ENCODE measurements around the gene CIPC. TPM values are rescaled to one million over a fixed set of nuclear protein-coding genes. Genes with fewer than 3 reads are reported as not detected.

CIPC gene
- polyA plus RNA-seq, 1 experiment, result 15.5 TPM

DNA sequence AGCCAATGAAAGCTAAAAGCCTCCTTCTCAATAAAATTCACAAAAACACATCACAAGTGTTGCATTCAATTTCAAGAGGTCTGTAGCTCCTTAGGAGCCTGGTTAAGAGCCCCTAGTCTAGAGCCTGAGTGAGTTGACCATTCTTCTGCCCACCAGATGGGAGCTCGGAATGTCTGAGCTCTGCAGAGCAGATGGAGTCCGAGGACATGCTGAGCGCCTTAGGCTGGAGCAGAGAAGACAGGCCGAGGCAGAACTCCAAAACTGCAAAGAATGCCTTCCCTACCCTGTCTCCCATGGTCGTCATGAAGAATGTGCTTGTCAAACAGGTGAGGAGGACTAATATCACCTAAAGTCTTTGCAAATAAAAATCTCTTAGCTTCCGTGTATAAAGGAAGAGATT is 11.6 kb downstream of the CIPC start:
- TF ChIP-seq, protein P1, sequence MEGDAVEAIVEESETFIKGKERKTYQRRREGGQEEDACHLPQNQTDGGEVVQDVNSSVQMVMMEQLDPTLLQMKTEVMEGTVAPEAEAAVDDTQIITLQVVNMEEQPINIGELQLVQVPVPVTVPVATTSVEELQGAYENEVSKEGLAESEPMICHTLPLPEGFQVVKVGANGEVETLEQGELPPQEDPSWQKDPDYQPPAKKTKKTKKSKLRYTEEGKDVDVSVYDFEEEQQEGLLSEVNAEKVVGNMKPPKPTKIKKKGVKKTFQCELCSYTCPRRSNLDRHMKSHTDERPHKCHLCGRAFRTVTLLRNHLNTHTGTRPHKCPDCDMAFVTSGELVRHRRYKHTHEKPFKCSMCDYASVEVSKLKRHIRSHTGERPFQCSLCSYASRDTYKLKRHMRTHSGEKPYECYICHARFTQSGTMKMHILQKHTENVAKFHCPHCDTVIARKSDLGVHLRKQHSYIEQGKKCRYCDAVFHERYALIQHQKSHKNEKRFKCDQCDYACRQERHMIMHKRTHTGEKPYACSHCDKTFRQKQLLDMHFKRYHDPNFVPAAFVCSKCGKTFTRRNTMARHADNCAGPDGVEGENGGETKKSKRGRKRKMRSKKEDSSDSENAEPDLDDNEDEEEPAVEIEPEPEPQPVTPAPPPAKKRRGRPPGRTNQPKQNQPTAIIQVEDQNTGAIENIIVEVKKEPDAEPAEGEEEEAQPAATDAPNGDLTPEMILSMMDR (IDR thresholded peaks at IDR 0.05; ENCODE audit: insufficient read depth, low read depth, low read length), result no peak
- no peaks in the 10 kb centered on the region for H3K27me3 ChIP-seq (ENCODE audit: control insufficient read depth, insufficient read depth, low read length)
- no peak overlapping the region for H3K4me3 ChIP-seq (ENCODE audit: low read depth, low read length)
- ChIA-PET POLR2A (no interaction called here), CTCF (interaction anchor here (0.7 to 7.7 kb wide), 4 partner anchors 11 to 39 kb away, joined by 3 to 62 read pairs (median 3); no protein-coding TSS in a partner anchor)
- no peak for DNase-seq (ENCODE audit: low read depth)
- H3K36me3 ChIP-seq (ENCODE audit: control insufficient read depth, insufficient read depth, low read length), result peaks cover 13% of the 10 kb centered on the region

DNA sequence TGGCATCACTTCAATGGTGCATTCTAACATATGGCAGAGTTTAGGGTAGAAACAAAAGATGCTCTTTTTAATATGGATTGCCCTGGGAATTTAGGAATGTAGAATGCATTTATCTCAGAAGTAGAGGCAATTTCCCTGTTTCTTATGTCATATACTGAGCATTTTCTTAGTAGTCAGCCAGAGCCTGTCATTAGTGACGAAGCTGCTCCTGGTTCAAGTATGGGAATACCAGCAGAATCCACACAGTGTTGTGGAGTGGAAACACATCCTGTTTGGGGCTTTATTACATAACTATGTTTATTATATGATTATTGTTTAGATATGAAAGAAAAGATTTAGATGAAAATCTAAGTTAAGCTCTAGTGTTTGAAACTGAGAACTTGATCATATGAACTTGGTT is 12.2 kb downstream of the CIPC start:
- DNase-seq (ENCODE audit: low read depth), result no peak
- TF ChIP-seq, protein P1 (IDR thresholded peaks at IDR 0.05; ENCODE audit: insufficient read depth, low read depth, low read length), result no peak
- Histone ChIP-seq H3K27me3 (ENCODE audit: control insufficient read depth, insufficient read depth, low read length) (no peaks in the 10 kb centered on the region), H3K4me3 (ENCODE audit: low read depth, low read length) (no peak overlapping the region), H3K36me3 (ENCODE audit: control insufficient read depth, insufficient read depth, low read length) (peaks cover 13% of the 10 kb centered on the region)
- CTCF ChIA-PET, result interaction anchor here (7.7 kb wide), 1 partner anchor 14 kb away, joined by 62 read pairs; no protein-coding TSS in a partner anchor
- POLR2A ChIA-PET, result no interaction called here

DNA sequence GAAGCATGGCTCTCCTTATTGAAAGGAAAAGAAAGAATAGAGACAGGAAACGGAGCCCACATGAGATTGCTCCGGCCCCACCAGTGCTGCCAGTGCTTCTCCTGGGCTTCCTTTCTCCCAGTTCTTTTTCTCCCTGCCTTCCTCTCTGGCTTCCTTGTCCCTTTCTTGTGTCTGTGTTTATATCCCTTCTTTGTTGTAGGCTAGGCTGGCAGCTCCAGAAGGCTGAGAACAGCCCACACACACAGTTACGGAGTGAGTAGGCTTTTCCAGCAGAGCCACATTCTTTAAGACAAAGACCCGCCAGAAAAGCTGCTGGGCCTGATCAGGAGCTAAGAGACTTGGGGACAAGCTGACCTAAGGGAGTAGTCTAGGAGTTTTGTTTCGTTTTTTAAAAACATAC is 13.0 kb downstream of the CIPC start:
- H3K27me3 ChIP-seq (ENCODE audit: control insufficient read depth, insufficient read depth, low read length), result no peaks in the 10 kb centered on the region
- POLR2A ChIA-PET, result no interaction called here
- H3K4me3 ChIP-seq (ENCODE audit: low read depth, low read length), result no peak overlapping the region
- TF ChIP-seq, protein P1 (IDR thresholded peaks at IDR 0.05; ENCODE audit: insufficient read depth, low read depth, low read length), result no peak
- CTCF ChIA-PET, result interaction anchor here (1.1 to 7.7 kb wide), 2 partner anchors 13 to 36 kb away, joined by 3 to 62 read pairs; no protein-coding TSS in a partner anchor
- DNase-seq (ENCODE audit: low read depth), result no peak
- peaks cover 13% of the 10 kb centered on the region for H3K36me3 ChIP-seq (ENCODE audit: control insufficient read depth, insufficient read depth, low read length)

DNA sequence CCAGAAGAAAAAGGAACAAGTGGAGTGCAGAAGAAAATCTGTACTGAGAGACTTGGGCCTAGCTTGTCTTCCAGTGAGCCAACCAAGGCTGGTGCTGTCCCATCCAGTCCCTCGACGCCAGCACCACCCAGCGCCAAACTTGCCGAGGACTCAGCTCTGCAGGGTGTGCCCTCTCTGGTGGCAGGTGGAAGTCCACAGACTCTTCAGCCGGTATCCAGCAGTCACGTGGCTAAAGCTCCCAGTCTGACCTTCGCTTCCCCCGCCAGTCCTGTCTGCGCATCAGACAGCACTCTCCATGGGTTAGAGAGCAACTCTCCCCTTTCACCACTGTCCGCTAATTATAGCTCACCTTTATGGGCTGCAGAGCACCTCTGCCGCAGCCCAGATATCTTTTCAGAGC is 15.6 kb downstream of the CIPC start:
- ChIA-PET CTCF (interaction anchor here (0.9 to 7.7 kb wide), 4 partner anchors 10 to 43 kb away, joined by 3 to 62 read pairs (median 3); no protein-coding TSS in a partner anchor), POLR2A (interaction anchor here (0.6 kb wide), 1 partner anchor 17 kb away, joined by 3 read pairs; no protein-coding TSS in a partner anchor)

DNA sequence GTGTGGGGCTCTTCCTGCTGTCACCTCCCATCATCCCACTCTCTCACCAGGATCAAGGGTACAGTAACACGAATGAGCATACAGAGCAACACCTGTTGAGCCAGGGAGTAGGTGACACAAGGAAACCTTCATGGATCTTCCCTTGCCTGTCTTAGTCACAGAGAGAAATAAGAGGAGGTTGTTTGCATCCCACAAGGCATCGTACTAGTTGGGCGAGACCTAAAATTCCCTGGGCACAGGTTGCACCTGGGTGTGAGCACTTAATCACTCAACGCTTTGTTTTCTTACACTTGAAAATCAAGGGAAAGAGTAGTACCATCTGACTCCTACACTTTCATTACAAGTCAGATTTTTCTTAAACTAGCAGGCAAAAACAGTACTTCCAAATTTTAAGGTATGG is 16.6 kb downstream of the CIPC start:
- POLR2A ChIA-PET, result no interaction called here
- Histone ChIP-seq H3K27me3 (ENCODE audit: control insufficient read depth, insufficient read depth, low read length) (no peaks in the 10 kb centered on the region), H3K4me3 (ENCODE audit: low read depth, low read length) (no peak overlapping the region), H3K36me3 (ENCODE audit: control insufficient read depth, insufficient read depth, low read length) (peaks cover 13% of the 10 kb centered on the region)
- TF ChIP-seq, protein P1 (IDR thresholded peaks at IDR 0.05; ENCODE audit: insufficient read depth, low read depth, low read length), result no peak
- DNase-seq (ENCODE audit: low read depth), result no peak
- CTCF ChIA-PET, result interaction anchor here (0.6 to 7.7 kb wide), 4 partner anchors 10 to 44 kb away, joined by 3 to 62 read pairs (median 4); no protein-coding TSS in a partner anchor

More for the DNA sequence above, 15.6 kb downstream of the CIPC start:
- Histone ChIP-seq H3K27me3 (ENCODE audit: control insufficient read depth, insufficient read depth, low read length) (no peaks in the 10 kb centered on the region), H3K4me3 (ENCODE audit: low read depth, low read length) (no peak overlapping the region), H3K36me3 (ENCODE audit: control insufficient read depth, insufficient read depth, low read length) (peaks cover 13% of the 10 kb centered on the region)
- DNase-seq (ENCODE audit: low read depth), result no peak
- TF ChIP-seq, protein P1 (IDR thresholded peaks at IDR 0.05; ENCODE audit: insufficient read depth, low read depth, low read length), result no peak

Measured in BJ (cell line).